KMS-11 (cell line): Measurements from ENCODE around the gene RCAN1.
A peak's percentile ranks its signal among the peaks of the same experiment; 100 is the strongest.

Experiments
- H2AFZ ChIP-seq: fragments of 200-600 bp; sonication (generic); 2 replicates; pipeline ENCODE4 v1.6.1; 2016; ENCODE audit warnings: antibody characterized with exemption, mixed run types, low read depth
- H3K27ac ChIP-seq: fragments of 200-600 bp; sonication (generic); 2 replicates; pipeline ENCODE4 v1.6.1; 2016; ENCODE audit warnings: mild to moderate bottlenecking, mixed run types
- H3K27me3 ChIP-seq: fragments of 200-600 bp; sonication (generic); 2 replicates; pipeline ENCODE4 v1.6.1; 2017; ENCODE audit warnings: mild to moderate bottlenecking, low read depth, mixed run types, moderate library complexity; ENCODE audit not compliant: insufficient read depth
- H3K36me3 ChIP-seq: fragments of 200-600 bp; sonication (generic); 2 replicates; pipeline ENCODE4 v1.6.1; 2017; ENCODE audit warnings: mild to moderate bottlenecking, mixed run types; ENCODE audit not compliant: insufficient read depth
- H3K4me1 ChIP-seq: fragments of 200-600 bp; sonication (generic); 2 replicates; pipeline ENCODE4 v1.6.1; 2016; ENCODE audit warnings: mild to moderate bottlenecking, low read depth, mixed run types; ENCODE audit not compliant: poor library complexity, severe bottlenecking
- H3K4me2 ChIP-seq: fragments of 200-600 bp; sonication (generic); 2 replicates; pipeline ENCODE4 v1.7.0; 2016; ENCODE audit warnings: mild to moderate bottlenecking, mixed run types
- H3K4me3 ChIP-seq: fragments of 200-600 bp; sonication (generic); IDR thresholded peaks from 2 replicates; pipeline ENCODE4 v1.6.1; 2017; ENCODE audit warnings: low read depth, low read length, mixed read lengths; ENCODE audit not compliant: insufficient read depth
- H3K79me2 ChIP-seq: fragments of 200-600 bp; sonication (generic); 2 replicates; pipeline ENCODE4 v1.6.1; 2016; ENCODE audit warnings: low read depth, mixed run types; ENCODE audit not compliant: insufficient read depth
- H3K9ac ChIP-seq: fragments of 200-600 bp; sonication (generic); 2 replicates; pipeline ENCODE4 v1.6.1; 2016; ENCODE audit warnings: mild to moderate bottlenecking, mixed run types
- H4K20me1 ChIP-seq: fragments of 200-600 bp; sonication (generic); 2 replicates; pipeline ENCODE4 v1.6.1; 2016; ENCODE audit warnings: mild to moderate bottlenecking, mixed run types; ENCODE audit not compliant: insufficient read depth
- CTCF ChIP-seq: fragments of 200-600 bp; sonication (generic); conservative IDR thresholded peaks from 2 replicates; pipeline ENCODE4 v1.6.1; 2017; ENCODE audit warnings: low read depth, mild to moderate bottlenecking, antibody characterized with exemption, low read length, moderate library complexity, mixed read lengths

The RCAN1 gene

GRCh38 chr21:34528131-34528561, 86.8 kb downstream of the RCAN1 start:
- no peaks in the 10 kb centered on the region for H3K27me3 ChIP-seq
- H3K79me2 ChIP-seq: no peaks in the 10 kb centered on the region
- no peaks in the 10 kb centered on the region for H4K20me1 ChIP-seq
- TF ChIP-seq CTCF: no peak
- no peak overlapping the region for H3K9ac ChIP-seq
- no peak overlapping the region for H2AFZ ChIP-seq
- no peak overlapping the region for H3K27ac ChIP-seq
- peak overlapping the region; percentile 76; the same call in 1 of the 2 replicates for H3K4me2 ChIP-seq
- no peak overlapping the region for H3K4me3 ChIP-seq
- peaks cover 28% of the 10 kb centered on the region for H3K4me1 ChIP-seq
- H3K36me3 ChIP-seq: no peaks in the 10 kb centered on the region

- peak overlapping the region; percentile 69 for H3K27ac ChIP-seq
- peak overlapping the region; percentile 35 for H3K4me3 ChIP-seq
- peaks cover 28% of the 10 kb centered on the region for H3K4me1 ChIP-seq
- no peaks in the 10 kb centered on the region for H3K27me3 ChIP-seq
- H3K4me2 ChIP-seq: peak overlapping the region; percentile 76
- no peaks in the 10 kb centered on the region for H3K79me2 ChIP-seq
- H3K9ac ChIP-seq: peak overlapping the region; percentile 41
- no peaks in the 10 kb centered on the region for H3K36me3 ChIP-seq
- TF ChIP-seq CTCF: no peak
- H4K20me1 ChIP-seq: no peaks in the 10 kb centered on the region
- H2AFZ ChIP-seq: peak overlapping the region; percentile 7; the same call in 1 of the 2 replicates
Observed at GRCh38 chr21:34526618-34527290, 88.2 kb downstream of the RCAN1 start.

- Histone ChIP-seq H3K27me3 (no peaks in the 10 kb centered on the region), H3K36me3 (no peaks in the 10 kb centered on the region), H3K4me3 (peak overlapping the region; percentile 35), H3K9ac (peak overlapping the region; percentile 41), H3K4me1 (peaks cover 28% of the 10 kb centered on the region), H3K4me2 (peak overlapping the region; percentile 76), H2AFZ (peak overlapping the region; percentile 7; the same call in 1 of the 2 replicates), H3K27ac (peak overlapping the region; percentile 69), H3K79me2 (no peaks in the 10 kb centered on the region), H4K20me1 (no peaks in the 10 kb centered on the region)
- no peak for TF ChIP-seq CTCF
Observed at GRCh38 chr21:34526241-34526617, 88.7 kb downstream of the RCAN1 start.

- Histone ChIP-seq H3K36me3 (no peaks in the 10 kb centered on the region; the same call in 1 of the 2 replicates), H3K79me2 (no peaks in the 10 kb centered on the region), H2AFZ (no peak overlapping the region), H4K20me1 (no peaks in the 10 kb centered on the region), H3K27me3 (no peaks in the 10 kb centered on the region), H3K27ac (no peak overlapping the region), H3K9ac (no peak overlapping the region), H3K4me2 (no peak overlapping the region), H3K4me3 (no peak overlapping the region), H3K4me1 (peaks cover 38% of the 10 kb centered on the region)
- no peak for TF ChIP-seq CTCF
Observed at GRCh38 chr21:34524646-34525601, 90.0 kb downstream of the RCAN1 start.
